DND-41 (cell line): ENCODE data around the gene GRAMD2B.

Source experiments
- CTCF ChIP-seq: IDR thresholded peaks from 2 replicates; pipeline ENCODE4 v1.5.1; 2012; ENCODE audit warnings: borderline replicate concordance, low read length, moderate library complexity, mild to moderate bottlenecking; ENCODE audit not compliant: poor library complexity, severe bottlenecking; ENCODE audit errors: extremely low read depth
- EZH2 ChIP-seq: IDR thresholded peaks from 3 replicates; pipeline ENCODE4 v1.6.1; 2012; ENCODE audit warnings: borderline replicate concordance, low read depth, mild to moderate bottlenecking, moderate library complexity, low read length, inconsistent platforms; ENCODE audit not compliant: severe bottlenecking

DNA sequence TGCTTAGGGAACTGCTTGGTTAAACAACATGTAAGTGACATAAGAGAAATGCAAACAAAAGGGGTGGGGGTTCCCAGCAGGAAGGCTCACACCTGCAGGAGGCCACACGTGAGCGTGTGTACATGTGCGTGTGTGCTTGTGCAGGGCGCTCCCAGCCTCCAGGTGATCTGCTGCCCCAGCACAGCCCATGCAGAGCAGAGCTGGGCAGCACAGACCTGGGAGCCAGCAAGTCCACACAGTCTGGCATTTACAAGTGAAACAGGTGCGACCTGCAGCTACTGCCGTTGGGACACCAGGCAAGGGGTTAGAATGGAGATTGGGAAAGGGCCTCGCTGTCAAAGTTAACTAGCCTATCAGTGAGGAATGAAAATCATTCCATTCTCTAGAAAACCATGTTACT lies 41.8 kb downstream of the GRAMD2B start:
- no peak for TF ChIP-seq EZH2
- TF ChIP-seq CTCF = no peak
